Measurements from ENCODE around the gene EVI5L.

The EVI5L gene

DNA sequence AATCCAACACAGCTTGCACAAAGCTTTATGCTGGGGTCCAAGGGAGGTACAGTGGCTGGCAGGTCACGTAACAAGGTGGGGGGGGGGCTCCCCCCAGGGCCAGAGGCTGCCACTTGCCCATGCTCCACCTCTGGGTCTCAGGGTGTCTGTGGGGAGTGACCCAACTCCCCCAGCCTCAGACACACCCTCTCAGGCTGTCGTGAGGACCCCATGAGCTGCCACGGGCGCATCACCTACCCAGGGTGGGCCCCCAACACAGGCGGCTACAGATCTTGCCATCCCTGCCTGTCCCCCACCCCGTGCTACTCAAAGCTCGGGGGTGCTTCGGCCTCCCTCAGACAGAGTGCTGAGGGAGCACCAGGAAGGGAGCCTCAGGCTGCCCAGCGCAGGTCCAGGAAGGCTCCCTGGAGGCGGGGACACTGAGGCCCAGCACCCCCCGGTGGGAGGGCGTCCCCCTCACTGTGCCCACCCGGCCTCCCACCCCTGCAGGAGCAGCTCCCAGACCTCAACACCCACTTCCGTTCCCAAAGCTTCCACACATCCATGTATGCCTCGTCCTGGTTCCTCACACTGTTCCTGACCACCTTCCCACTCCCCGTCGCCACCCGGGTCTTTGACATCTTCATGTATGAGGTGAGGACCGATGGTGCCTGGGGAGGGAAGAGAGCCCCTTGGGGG, 21.1 kb downstream of the EVI5L start:
- TF ChIP-seq, protein P1, sequence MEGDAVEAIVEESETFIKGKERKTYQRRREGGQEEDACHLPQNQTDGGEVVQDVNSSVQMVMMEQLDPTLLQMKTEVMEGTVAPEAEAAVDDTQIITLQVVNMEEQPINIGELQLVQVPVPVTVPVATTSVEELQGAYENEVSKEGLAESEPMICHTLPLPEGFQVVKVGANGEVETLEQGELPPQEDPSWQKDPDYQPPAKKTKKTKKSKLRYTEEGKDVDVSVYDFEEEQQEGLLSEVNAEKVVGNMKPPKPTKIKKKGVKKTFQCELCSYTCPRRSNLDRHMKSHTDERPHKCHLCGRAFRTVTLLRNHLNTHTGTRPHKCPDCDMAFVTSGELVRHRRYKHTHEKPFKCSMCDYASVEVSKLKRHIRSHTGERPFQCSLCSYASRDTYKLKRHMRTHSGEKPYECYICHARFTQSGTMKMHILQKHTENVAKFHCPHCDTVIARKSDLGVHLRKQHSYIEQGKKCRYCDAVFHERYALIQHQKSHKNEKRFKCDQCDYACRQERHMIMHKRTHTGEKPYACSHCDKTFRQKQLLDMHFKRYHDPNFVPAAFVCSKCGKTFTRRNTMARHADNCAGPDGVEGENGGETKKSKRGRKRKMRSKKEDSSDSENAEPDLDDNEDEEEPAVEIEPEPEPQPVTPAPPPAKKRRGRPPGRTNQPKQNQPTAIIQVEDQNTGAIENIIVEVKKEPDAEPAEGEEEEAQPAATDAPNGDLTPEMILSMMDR (IDR thresholded peaks at IDR 0.05; ENCODE audit: poor library complexity, severe bottlenecking): no peak
- H3K27ac ChIP-seq (ENCODE audit: poor library complexity, severe bottlenecking): peak overlapping the region; percentile 52

GRCh38 chr19:7851623-7852500, 21.8 kb downstream of the EVI5L start:
- ATAC-seq (ENCODE audit: low read depth) (no peak), DNase-seq (ENCODE audit: low spot score) (peak; percentile 42)
- H3K9me3 ChIP-seq (ENCODE audit: severe bottlenecking): no peaks in the 10 kb centered on the region
- no peak overlapping the region for H3K4me3 ChIP-seq (ENCODE audit: severe bottlenecking)
- TF ChIP-seq, protein P1 (IDR thresholded peaks at IDR 0.05; ENCODE audit: poor library complexity, severe bottlenecking): no peak
- H3K36me3 ChIP-seq (ENCODE audit: low read depth): no peaks in the 10 kb centered on the region
- peaks cover 9% of the 10 kb centered on the region for H3K4me1 ChIP-seq (ENCODE audit: insufficient read depth, poor library complexity, severe bottlenecking)
- no peaks in the 10 kb centered on the region for H3K27me3 ChIP-seq (ENCODE audit: insufficient read depth, poor library complexity, severe bottlenecking)
- no peak overlapping the region for H3K27ac ChIP-seq (ENCODE audit: poor library complexity, severe bottlenecking)

More for the DNA sequence above, 21.1 kb downstream of the EVI5L start:
- H3K4me3 ChIP-seq (ENCODE audit: severe bottlenecking): no peak overlapping the region
- no peaks in the 10 kb centered on the region for H3K27me3 ChIP-seq (ENCODE audit: insufficient read depth, poor library complexity, severe bottlenecking)
- ATAC-seq (ENCODE audit: low read depth) (no peak), DNase-seq (ENCODE audit: low spot score) (peak; percentile 62)
- no peaks in the 10 kb centered on the region for H3K9me3 ChIP-seq (ENCODE audit: severe bottlenecking)
- peaks cover 9% of the 10 kb centered on the region for H3K4me1 ChIP-seq (ENCODE audit: insufficient read depth, poor library complexity, severe bottlenecking)
- H3K36me3 ChIP-seq (ENCODE audit: low read depth): no peaks in the 10 kb centered on the region

GRCh38 chr19:7852851-7853769, 23.1 kb downstream of the EVI5L start:
- no peak overlapping the region for H3K4me3 ChIP-seq (ENCODE audit: severe bottlenecking)
- peaks cover 9% of the 10 kb centered on the region for H3K4me1 ChIP-seq (ENCODE audit: insufficient read depth, poor library complexity, severe bottlenecking)
- no peaks in the 10 kb centered on the region for H3K36me3 ChIP-seq (ENCODE audit: low read depth)
- TF ChIP-seq, protein P1 (IDR thresholded peaks at IDR 0.05; ENCODE audit: poor library complexity, severe bottlenecking): peak; percentile 81
- no peak overlapping the region for H3K27ac ChIP-seq (ENCODE audit: poor library complexity, severe bottlenecking)
- no peaks in the 10 kb centered on the region for H3K27me3 ChIP-seq (ENCODE audit: insufficient read depth, poor library complexity, severe bottlenecking)
- peak; percentile 76 for DNase-seq (ENCODE audit: low spot score)
- ATAC-seq (ENCODE audit: low read depth): peak; percentile 55
- no peaks in the 10 kb centered on the region for H3K9me3 ChIP-seq (ENCODE audit: severe bottlenecking)

- TF ChIP-seq, protein P1 (IDR thresholded peaks at IDR 0.05; ENCODE audit: poor library complexity, severe bottlenecking): no peak
- peaks cover 9% of the 10 kb centered on the region for H3K4me1 ChIP-seq (ENCODE audit: insufficient read depth, poor library complexity, severe bottlenecking)
- no peak overlapping the region for H3K27ac ChIP-seq (ENCODE audit: poor library complexity, severe bottlenecking)
- H3K9me3 ChIP-seq (ENCODE audit: severe bottlenecking): no peaks in the 10 kb centered on the region
- no peak for DNase-seq (ENCODE audit: low spot score)
- H3K27me3 ChIP-seq (ENCODE audit: insufficient read depth, poor library complexity, severe bottlenecking): no peaks in the 10 kb centered on the region
- no peak for ATAC-seq (ENCODE audit: low read depth)
- no peaks in the 10 kb centered on the region for H3K36me3 ChIP-seq (ENCODE audit: low read depth)
- no peak overlapping the region for H3K4me3 ChIP-seq (ENCODE audit: severe bottlenecking)
Measured at GRCh38 chr19:7853770-7854128, 23.7 kb downstream of the EVI5L start.
